Peyer's patch (tissue), 4 donors: ENCODE results near the gene NHSL2.

Experiments
- CTCF ChIP-seq, 6 experiments: fragments of 450-650 bp in 4 of 6; fragments of 200-600 bp in 2 of 6; sonication (generic) in 1 of 6; IDR thresholded peaks; one replicate each; pipeline ENCODE4 v1.5.1; 2017 to 2019; ENCODE audit warnings: antibody characterized with exemption in 6 of 6, mild to moderate bottlenecking in 3 of 6, moderate library complexity in 1 of 6
- POLR2A ChIP-seq, 2 donors: fragments of 450-650 bp; IDR thresholded peaks; one replicate each; pipeline ENCODE4 v1.5.1; 2017; ENCODE audit warnings: antibody characterized with exemption in 2 of 2, mild to moderate bottlenecking in 2 of 2, moderate library complexity in 2 of 2

DNA sequence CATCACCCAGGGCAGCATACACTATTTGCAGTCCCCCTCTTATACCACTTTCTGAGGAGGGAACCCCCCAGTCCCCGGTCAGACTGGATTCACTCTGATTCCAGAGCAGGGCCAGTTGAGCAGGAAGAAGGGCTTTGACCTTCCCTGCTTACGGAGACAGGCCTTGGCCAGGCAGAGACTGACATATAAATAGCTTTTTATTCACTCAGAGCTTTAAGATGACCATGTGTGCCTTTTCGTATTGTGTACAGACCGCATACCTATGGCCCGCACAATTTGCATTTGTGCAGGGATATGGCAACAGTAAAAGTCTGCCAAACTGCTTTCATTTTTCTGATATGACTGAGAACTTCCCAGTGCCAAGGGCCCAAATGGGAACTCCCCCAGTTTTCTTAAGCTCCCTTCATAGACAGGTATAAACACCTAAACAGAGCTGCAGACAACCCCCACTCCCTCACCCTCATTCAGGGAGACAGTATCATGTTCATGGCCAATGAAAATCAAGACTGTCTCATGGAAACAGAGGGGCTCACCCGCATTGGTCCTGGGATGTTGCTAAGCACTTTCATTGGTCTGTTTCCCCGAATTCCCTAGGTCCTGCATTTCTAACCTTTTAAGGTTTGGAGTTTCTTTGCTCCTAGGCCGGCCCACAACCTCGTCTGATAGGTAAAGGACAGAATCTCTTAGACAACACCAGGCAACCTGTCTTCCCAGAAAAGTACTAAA is 135.1 kb downstream of the NHSL2 start:
- TF ChIP-seq POLR2A (IDR thresholded peaks at IDR 0.05) (no peak), CTCF (IDR thresholded peaks at IDR 0.05) (no peak)
